ENCODE data around the gene STARD3. TPM values are rescaled to one million over a fixed set of nuclear protein-coding genes. Genes with fewer than 3 reads are reported as not detected.

STARD3 gene
- total RNA-seq, 2 experiments from 2014 or later: 70.5 to 75.7 TPM

DNA sequence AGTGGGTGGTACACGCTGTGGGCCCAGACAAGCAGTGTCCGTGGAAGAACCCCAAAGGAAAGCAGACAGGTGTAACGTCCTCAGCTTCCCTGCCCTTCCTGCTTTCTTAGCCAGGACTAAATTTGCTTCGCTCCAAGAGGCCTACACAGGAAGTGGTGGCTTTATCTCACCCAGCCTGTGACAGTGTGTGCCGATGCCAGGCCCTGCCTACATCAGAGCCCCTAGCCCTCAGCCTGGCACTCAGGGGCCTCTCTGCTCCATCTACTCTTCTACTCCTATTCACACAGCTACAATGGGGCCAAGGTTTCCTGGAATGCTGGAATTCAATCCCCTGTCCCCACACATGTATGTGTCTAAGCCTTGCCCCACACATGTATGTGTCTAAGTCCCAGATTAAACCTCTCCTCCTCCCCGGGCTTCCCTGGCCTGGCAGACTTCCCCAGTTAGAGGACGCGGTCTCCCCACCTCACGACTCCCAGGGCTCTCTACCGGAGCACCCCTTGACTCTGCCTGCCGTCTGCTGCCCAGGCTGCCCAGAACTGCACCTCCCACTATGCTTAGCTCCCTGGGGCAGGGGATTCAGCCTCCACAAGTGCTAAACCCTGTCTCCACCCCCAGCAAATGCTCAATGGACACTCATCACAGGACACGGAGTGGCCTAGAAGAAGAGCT is 42.7 kb downstream of the STARD3 start:
- ATAC-seq (peak; percentile 73), DNase-seq (peak; percentile 60)
- Mint-ChIP-seq H3K9me3 (ENCODE audit: low read depth) (no peaks in the 10 kb centered on the region), H3K4me3 (no peak overlapping the region), H3K27ac (peak overlapping the region; percentile 87), H3K36me3 (no peaks in the 10 kb centered on the region), H3K27me3 (no peaks in the 10 kb centered on the region), H3K4me1 (peaks cover 56% of the 10 kb centered on the region)
- CTCF ChIA-PET: interaction anchor here (0.9 to 16.7 kb wide), 6 partner anchors 8 to 56 kb away, joined by 3 to 227 read pairs (median 16); partner anchors contain the start of genes PGAP3, PNMT and PPP1R1B

DNA sequence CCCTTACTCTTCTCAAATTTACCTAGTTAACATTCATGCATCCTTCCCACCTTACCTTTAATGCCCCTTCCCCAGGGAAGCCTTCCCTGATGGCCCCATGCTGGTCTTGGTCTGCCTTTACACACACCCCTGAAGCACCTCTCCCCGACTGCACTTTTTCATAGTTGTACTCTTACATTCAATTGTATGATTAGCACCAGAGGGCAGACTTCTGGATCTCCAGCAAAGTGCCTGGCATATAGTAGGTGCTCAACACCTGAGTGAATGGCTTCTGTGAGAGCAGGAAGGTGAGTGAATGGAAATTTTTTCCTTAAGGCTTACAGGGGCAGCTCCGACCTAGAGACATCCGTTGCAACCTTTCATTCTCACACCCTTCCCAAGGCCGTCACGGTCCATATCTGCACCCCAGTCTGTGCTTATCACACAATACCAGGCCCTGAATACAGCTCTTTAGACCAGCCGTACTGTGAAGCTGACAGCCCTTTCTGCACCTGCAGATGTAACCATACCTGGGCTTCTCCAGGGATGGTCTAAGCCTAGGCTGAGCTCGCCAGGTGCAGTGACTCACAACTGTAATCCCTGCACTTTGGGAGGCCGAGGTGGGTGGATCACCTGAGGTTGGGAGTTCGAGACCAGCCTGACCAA is 46.5 kb downstream of the STARD3 start:
- Mint-ChIP-seq H3K4me1 (peaks cover 36% of the 10 kb centered on the region), H3K9me3 (ENCODE audit: low read depth) (no peaks in the 10 kb centered on the region), H3K27me3 (no peaks in the 10 kb centered on the region), H3K27ac (peak overlapping the region; percentile 18), H3K36me3 (peaks cover 3% of the 10 kb centered on the region), H3K4me3 (no peak overlapping the region)
- DNase-seq (no peak), ATAC-seq (no peak)
- CTCF ChIA-PET: interaction anchor here (0.6 to 8.2 kb wide), 3 partner anchors 14 to 35 kb away, joined by 3 to 53 read pairs (median 6); partner anchors contain the start of gene PNMT

DNA sequence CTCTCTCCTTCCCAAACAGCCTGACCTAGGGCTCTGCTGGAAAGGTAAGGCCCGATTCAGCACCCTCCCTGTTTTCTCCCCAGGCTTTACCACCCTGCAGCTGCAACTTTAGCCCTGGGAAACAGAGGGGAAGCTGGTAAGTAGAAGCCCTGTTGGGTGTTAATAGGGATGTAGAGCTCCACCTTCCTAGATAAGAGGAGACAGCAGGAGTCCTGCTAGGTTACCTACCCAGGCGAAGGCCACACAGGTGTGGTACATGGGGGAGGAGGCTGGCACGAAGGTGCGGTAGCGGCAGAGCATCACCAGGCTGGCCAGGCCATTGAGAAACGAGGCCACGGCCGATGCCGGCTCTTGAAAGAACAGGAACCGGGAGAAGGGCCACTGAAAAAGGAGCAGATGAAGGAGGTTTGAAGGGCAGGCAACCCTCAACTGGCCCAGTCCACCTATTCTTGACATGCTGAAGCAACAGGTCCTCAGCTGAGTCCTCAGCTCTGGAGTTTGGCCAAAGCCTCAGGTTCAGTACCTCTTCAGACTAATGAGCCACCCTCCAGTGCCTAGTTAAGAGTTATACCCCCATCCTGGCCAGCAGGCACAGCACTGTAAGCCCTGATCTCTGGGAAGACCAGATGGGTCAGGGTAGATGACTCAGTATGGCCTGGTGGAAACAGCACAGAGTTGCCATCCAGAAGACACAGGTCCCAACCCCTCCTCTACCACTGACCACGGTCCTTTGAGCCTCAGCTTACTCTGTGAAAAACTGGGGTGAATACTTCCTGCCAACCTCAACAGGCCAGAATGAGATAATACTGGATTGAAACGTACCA is 47.6 kb downstream of the STARD3 start:
- Mint-ChIP-seq H3K9me3 (ENCODE audit: low read depth) (no peaks in the 10 kb centered on the region), H3K27me3 (no peaks in the 10 kb centered on the region), H3K4me1 (peaks cover 34% of the 10 kb centered on the region), H3K4me3 (no peak overlapping the region), H3K36me3 (peaks cover 3% of the 10 kb centered on the region), H3K27ac (no peak overlapping the region)
- no peak for ATAC-seq
- no peak for DNase-seq
- CTCF ChIA-PET: interaction anchor here (2.7 to 8.2 kb wide), 3 partner anchors 15 to 62 kb away, joined by 9 to 53 read pairs (median 49); partner anchors contain the start of genes MIEN1 and PNMT

DNA sequence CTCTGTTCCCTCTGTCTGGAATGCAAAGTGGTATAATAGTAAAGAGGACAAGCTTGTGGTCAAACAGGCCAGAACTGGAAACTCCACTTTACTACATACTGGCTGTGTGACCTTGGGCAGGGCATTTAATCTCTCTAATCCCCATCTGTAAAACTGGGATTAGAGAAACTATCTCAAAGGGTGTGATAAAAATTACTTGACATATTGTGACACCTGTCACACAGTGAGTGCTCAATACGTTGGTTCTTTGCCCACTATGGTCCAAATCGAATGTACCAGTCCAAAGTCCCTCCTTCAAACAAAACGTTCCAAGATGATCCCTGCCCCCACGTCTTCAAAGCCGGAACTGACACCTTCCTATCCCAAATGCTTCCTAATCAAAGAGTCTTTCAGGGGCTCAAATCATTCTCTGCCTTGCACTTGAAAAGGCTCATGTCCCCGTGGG is 50.2 kb downstream of the STARD3 start:
- Mint-ChIP-seq H3K9me3 (ENCODE audit: low read depth) (no peaks in the 10 kb centered on the region), H3K4me1 (peaks cover 18% of the 10 kb centered on the region), H3K27me3 (no peaks in the 10 kb centered on the region), H3K4me3 (peak overlapping the region; percentile 91), H3K36me3 (peaks cover 3% of the 10 kb centered on the region), H3K27ac (peak overlapping the region; percentile 92)
- no peak for ATAC-seq
- CTCF ChIA-PET: interaction anchor here (1.0 to 7.3 kb wide), 5 partner anchors 11 to 65 kb away, joined by 3 to 49 read pairs (median 13); partner anchors contain the start of genes MIEN1 and PNMT
- DNase-seq: no peak

DNA sequence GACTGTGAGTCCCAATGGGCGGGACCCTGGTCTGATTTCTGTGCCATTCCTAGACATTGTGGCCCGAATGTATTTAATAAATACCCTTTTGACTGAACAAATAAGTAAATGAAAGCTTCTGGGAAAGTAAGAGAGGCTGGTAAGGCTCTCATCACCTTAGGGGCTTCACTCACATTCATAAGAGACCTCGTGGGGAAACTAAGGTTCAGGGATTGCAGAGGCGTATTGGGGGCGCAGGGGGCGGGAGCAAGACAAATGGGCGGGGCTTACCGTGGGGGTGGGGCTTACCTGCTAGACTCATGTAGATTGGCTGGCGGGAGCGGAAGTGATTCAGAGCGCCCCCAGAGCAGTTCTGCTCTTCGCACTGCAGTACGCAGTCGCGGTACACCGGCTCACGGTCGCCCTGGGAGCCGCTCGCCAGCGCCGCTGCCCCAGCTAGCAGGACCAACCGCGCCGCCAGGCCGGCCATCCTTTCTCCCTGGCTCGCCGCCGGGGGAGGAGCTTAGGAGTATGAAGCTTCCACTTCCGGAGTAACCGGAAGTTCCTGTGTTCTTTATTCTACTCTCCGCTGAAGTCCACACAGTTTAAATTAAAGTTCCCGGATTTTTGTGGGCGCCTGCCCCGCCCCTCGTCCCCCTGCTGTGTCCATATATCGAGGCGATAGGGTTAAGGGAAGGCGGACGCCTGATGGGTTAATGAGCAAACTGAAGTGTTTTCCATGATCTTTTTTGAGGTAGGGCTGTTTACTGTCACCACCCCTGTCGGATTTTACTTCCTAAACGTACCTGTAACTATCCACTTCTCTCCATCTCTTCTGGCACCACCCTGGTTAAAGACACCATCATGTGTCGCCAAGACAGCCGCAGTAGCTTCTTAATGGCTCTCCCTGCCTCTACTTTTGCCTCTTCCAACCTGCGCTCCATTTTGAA is 50.9 kb downstream of the STARD3 start, which contains the start of gene PGAP3:
TSS of gene PGAP3 (minus strand) at position 512 of the 929 bp plus-strand sequence. CDS start at position 469, 43 bp downstream.
- Mint-ChIP-seq H3K27ac (peak within 1 kb of the TSS; percentile 92), H3K4me1 (peaks cover 18% of the 10 kb centered on the region), H3K36me3 (peaks cover 3% of the 10 kb centered on the region), H3K4me3 (peak within 1 kb of the TSS; percentile 91), H3K9me3 (ENCODE audit: low read depth) (no peaks in the 10 kb centered on the region), H3K27me3 (no peaks in the 10 kb centered on the region)
- CTCF ChIA-PET: interaction anchor here (0.7 to 7.3 kb wide), 11 partner anchors 8 to 523 kb away, joined by 3 to 49 read pairs (median 4); partner anchors contain the start of genes MIEN1, PNMT, PSMD3 and STARD3
- ATAC-seq (peak; percentile 94), DNase-seq (peak; percentile 93)

DNA sequence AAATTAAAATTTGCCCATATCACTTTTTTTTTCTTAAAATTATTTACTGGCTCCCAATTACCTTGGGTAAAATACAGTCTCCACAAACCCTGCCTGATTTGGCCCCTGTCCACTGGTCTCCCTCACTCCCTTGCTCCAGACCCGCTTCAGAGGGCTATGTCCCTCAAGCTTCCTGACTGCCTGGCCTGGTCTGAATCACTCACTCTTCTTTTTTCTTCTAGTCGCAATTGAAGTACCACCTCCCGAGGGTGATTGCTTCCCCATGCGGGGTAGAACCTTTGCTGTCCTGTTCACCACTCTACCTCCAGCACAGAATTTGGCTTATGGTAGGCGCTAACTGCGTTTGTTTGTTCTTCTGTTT is 51.5 kb downstream of the STARD3 start:
- Mint-ChIP-seq H3K4me3 (peak overlapping the region; percentile 91), H3K9me3 (ENCODE audit: low read depth) (no peaks in the 10 kb centered on the region), H3K27me3 (no peaks in the 10 kb centered on the region), H3K4me1 (peaks cover 18% of the 10 kb centered on the region), H3K36me3 (peaks cover 3% of the 10 kb centered on the region), H3K27ac (peak overlapping the region; percentile 92)
- no peak for ATAC-seq
- CTCF ChIA-PET: interaction anchor here (0.7 to 7.3 kb wide), 11 partner anchors 9 to 524 kb away, joined by 3 to 49 read pairs (median 4); partner anchors contain the start of genes MIEN1, PNMT, PSMD3 and STARD3
- DNase-seq: no peak

GRCh38 chr17:39688945-39689344 is 52.0 kb downstream of the STARD3 start:
- no peaks in the 10 kb centered on the region for H3K9me3 Mint-ChIP-seq (ENCODE audit: low read depth)
- peak overlapping the region; percentile 91 for H3K4me3 Mint-ChIP-seq
- H3K4me1 Mint-ChIP-seq: peaks cover 18% of the 10 kb centered on the region
- DNase-seq: no peak
- no peak for ATAC-seq
- H3K36me3 Mint-ChIP-seq: peaks cover 3% of the 10 kb centered on the region
- no peaks in the 10 kb centered on the region for H3K27me3 Mint-ChIP-seq
- peak overlapping the region; percentile 92 for H3K27ac Mint-ChIP-seq
- CTCF ChIA-PET: interaction anchor here (0.7 to 7.3 kb wide), 5 partner anchors 13 to 67 kb away, joined by 3 to 49 read pairs (median 13); partner anchors contain the start of gene MIEN1

DNA sequence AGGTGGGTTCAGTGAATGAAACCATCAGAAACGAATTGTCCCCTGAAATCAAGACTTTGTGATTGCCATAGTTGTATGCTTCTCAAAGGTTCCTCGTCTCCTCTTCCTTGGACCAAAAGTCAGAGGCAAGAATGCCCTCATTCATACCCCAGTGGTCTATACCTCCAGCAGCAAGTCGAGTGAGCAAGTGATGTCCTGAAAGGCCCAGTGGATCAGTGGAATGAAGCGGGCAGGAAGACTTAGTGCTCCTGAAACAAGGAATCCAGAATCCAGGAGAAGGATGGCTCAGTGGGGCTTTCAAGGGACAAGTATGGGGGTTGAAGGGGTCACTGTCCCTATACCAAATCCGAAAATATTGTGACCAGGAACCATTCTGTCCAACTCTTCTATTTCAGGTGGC is 57.6 kb downstream of the STARD3 start:
- CTCF ChIA-PET: interaction anchor here (1.8 kb wide), 1 partner anchor 40 kb away, joined by 4 read pairs; no protein-coding TSS in a partner anchor
- ATAC-seq (no peak), DNase-seq (no peak)
- H3K4me3 Mint-ChIP-seq: no peak overlapping the region
- H3K4me1 Mint-ChIP-seq: peaks cover 1% of the 10 kb centered on the region
- no peaks in the 10 kb centered on the region for H3K36me3 Mint-ChIP-seq
- peaks cover 13% of the 10 kb centered on the region for H3K27me3 Mint-ChIP-seq
- no peak overlapping the region for H3K27ac Mint-ChIP-seq
- H3K9me3 Mint-ChIP-seq (ENCODE audit: low read depth): no peaks in the 10 kb centered on the region

GRCh38 chr17:39695089-39695474 is 58.1 kb downstream of the STARD3 start:
- CTCF ChIA-PET: interaction anchor here (1.4 to 1.8 kb wide), 2 partner anchors 26 to 40 kb away, joined by 3 to 4 read pairs; no protein-coding TSS in a partner anchor
- ATAC-seq: peak; percentile 12

DNA sequence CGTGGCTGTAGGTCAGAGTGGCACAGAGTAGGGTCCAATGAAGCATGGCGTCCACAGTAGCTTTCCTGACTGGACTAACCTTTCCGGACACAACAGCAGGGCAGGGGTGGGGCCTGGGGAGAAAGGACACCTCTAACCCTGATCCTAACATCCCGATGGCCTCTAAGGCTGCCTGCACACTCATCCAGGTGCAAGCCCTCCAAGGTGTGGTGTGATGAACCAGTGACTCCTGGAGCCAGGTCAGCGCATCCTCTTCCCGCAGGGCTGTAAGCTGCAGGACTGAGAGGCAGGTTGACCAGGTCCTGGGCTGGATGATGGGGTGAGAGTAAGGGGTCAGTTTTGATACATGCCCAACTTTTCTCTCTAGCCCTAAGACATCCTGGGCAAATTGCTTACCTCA is 59.8 kb downstream of the STARD3 start:
- ATAC-seq (no peak), DNase-seq (no peak)
- CTCF ChIA-PET: interaction anchor here (0.8 to 1.8 kb wide), 4 partner anchors 28 to 73 kb away, joined by 3 to 6 read pairs (median 3); no protein-coding TSS in a partner anchor
- Mint-ChIP-seq H3K27me3 (peaks cover 31% of the 10 kb centered on the region), H3K4me1 (peaks cover 4% of the 10 kb centered on the region), H3K36me3 (no peaks in the 10 kb centered on the region), H3K27ac (no peak overlapping the region), H3K4me3 (no peak overlapping the region), H3K9me3 (ENCODE audit: low read depth) (no peaks in the 10 kb centered on the region)

More at GRCh38 chr17:39695089-39695474, 58.1 kb downstream of the STARD3 start:
- Mint-ChIP-seq H3K4me1 (peaks cover 4% of the 10 kb centered on the region), H3K4me3 (no peak overlapping the region), H3K27ac (no peak overlapping the region), H3K36me3 (no peaks in the 10 kb centered on the region), H3K27me3 (peaks cover 17% of the 10 kb centered on the region), H3K9me3 (ENCODE audit: low read depth) (no peaks in the 10 kb centered on the region)
- no peak for DNase-seq

GRCh38 chr17:39697961-39698360 is 61.0 kb downstream of the STARD3 start:
- DNase-seq: no peak
- no peak overlapping the region for H3K4me3 Mint-ChIP-seq
- CTCF ChIA-PET: no interaction called here
- ATAC-seq: no peak
- no peak overlapping the region for H3K27ac Mint-ChIP-seq
- no peaks in the 10 kb centered on the region for H3K9me3 Mint-ChIP-seq (ENCODE audit: low read depth)
- peaks cover 4% of the 10 kb centered on the region for H3K4me1 Mint-ChIP-seq
- no peaks in the 10 kb centered on the region for H3K36me3 Mint-ChIP-seq
- H3K27me3 Mint-ChIP-seq: peaks cover 42% of the 10 kb centered on the region

Data from activated CD8-positive, alpha-beta memory T cell treated with anti-CD3 and anti-CD28 coated beads, Interleukin-2, amount 10 ng/mL, durations not matched to agents 7 days and 5 days (primary cell).